Hematopoietic multipotent progenitor cell treated with erythropoietin and hydrocortisone succinate and interleukin-3 and kit ligand, for 17 days (in vitro differentiated cells): ENCODE data around the gene OTOGL.
"Not testable (repeated sequence)": the region's sequence is repeated elsewhere in the genome, so short reads cannot be mapped to it uniquely, and the experiment has no call there.

ENCODE experiments used
- DNase-seq: peaks from one replicate; pipeline ENCODE4 v3.0.0-alpha.2; 2015; ENCODE audit warnings: low spot score

OTOGL gene

GRCh38 chr12:80232837-80233236 is 133.5 kb downstream of the OTOGL start:
- DNase-seq = no peak

GRCh38 chr12:80233926-80234325 is 134.6 kb downstream of the OTOGL start:
- DNase-seq = no peak

GRCh38 chr12:80234667-80235066 is 135.3 kb downstream of the OTOGL start:
- no peak for DNase-seq

GRCh38 chr12:80235944-80236343 is 136.6 kb downstream of the OTOGL start:
- DNase-seq = no peak

DNA sequence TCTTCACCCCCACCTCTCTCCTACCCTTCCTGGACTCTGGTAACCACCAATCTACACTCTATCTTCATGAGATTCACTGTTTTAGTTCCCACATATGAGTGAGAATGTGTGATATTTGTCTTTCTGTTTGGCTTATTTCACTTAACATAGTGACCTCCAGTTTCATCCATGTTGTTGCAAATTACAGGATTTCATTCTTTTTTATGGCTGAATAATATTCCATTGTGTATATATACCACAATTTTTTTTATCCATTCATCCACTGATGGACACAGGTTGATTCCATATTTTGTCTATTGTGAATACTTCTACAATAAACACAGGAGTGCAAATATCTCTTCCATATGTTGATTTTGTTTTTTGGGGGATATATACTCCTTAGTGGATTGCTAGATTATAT is 140.5 kb downstream of the OTOGL start:
- no peak for DNase-seq

GRCh38 chr12:80241576-80242273 is 142.4 kb downstream of the OTOGL start:
- DNase-seq = no peak

DNA sequence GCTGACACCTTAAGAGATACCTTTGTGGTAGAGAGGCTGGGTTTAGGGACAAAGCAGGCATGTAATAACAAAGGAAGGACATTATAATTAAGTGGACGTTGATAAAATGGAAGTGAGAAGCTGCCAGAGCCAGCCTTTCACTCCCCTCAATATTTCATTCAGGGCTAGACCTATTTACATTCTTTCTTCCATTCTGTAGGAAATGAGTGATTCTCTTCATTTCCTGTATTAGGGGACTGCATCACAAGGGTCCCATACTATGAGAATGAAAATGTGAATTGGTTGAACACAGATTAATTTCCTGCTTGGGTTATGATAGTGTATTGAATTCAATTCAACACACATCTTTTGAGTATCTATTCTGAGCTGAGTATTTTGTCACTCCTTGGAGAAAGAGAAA is 143.0 kb downstream of the OTOGL start:
- DNase-seq = no peak

DNA sequence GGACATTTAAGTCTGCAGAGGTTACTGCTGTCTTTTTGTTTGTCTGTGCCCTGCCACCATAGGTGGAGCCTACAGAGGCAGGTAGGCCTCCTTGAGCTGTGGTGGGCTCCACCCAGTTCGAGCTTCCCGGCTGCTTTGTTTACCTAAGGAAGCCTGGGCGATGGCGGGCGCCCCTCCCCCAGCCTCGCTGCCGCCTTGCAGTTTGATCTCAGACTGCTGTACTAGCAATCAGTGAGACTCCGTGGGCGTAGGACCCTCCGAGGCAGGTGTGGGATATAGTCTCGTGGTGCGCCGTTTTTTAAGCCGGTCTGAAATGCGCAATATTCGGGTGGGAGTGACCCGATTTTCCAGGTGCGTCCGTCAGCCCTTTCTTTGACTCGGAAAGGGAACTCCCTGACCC is 150.2 kb downstream of the OTOGL start:
- DNase-seq = not testable (repeated sequence)

DNA sequence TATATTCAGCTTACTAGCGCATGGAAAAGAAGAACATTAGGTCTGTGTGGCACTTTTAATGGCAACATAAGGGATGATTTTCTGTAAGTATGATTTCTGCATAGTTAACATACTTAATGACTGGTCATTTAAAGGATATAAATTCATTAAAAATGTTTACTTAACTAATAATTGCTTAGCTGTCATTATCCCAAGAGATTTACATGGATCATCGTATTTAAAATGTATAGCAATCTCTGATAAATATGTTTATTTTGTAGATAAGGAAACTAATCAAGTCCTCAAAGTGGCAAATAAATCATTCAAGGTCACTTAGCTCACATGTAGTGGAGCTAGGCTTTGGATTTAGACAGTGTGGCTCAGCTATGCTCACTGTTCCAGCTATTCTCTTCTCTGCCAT is 158.6 kb downstream of the OTOGL start:
- DNase-seq = no peak

DNA sequence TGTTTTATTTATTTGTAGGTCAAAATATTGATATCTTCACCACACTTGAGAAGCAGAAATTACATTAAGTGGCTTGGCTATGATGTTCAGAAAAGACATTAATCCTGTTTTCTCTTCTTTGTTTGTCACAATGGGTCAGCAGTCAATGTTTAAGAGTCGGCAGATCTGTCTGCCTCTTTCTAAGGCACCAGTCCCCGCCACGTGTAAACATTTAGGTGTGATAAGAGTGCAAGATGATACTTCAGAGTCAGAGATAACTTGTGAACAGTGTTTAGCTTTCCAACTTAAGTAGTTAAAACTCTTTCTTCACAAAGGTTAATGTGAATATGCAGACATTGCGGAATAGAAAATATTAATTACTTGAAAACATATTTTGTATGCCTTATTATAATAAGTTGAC is 160.9 kb downstream of the OTOGL start:
- no peak for DNase-seq

DNA sequence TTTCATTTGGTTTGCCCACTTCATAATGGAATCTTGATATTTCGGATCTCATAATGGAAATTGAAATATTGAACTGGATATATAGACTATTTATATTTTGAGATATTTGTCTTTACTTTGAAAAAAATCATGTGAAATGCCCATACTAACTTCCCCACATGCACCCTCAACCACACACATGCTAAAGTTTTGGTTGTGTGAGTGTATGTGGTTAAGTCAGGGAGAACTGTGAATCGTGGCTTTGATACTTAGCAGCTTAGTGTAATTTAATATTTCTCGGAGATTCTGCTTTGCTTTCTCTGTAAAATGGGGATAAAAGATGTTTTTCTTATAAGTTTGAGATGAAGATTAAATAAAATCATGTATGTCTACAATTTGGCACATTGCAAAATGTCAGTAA is 162.1 kb downstream of the OTOGL start:
- no peak for DNase-seq

- DNase-seq = no peak
Measured at GRCh38 chr12:80262346-80262745, 163.0 kb downstream of the OTOGL start.

DNA sequence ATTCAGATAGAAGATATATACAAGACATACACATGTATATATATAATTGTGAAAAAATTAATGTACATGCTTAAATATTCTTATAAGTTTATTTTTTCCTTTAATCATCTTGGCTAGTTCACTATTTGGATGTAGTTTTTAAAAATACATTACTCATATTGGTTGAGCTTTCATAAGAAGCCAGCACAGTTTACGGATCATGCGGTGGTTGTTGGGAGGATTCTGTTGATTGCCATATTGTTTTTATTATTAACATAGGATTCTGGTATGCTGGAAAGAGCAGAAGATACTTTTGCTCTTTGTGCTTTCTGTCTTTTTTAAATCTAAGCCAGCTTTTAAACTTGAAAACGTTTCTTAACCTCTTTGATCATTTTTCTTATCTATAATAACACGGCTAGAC is 163.4 kb downstream of the OTOGL start:
- DNase-seq = no peak

- no peak for DNase-seq
Measured at GRCh38 chr12:80264386-80264785, 165.0 kb downstream of the OTOGL start.

GRCh38 chr12:80264891-80265290 is 165.6 kb downstream of the OTOGL start:
- DNase-seq = no peak

- DNase-seq = no peak
Measured at GRCh38 chr12:80268924-80269749, 169.8 kb downstream of the OTOGL start.

DNA sequence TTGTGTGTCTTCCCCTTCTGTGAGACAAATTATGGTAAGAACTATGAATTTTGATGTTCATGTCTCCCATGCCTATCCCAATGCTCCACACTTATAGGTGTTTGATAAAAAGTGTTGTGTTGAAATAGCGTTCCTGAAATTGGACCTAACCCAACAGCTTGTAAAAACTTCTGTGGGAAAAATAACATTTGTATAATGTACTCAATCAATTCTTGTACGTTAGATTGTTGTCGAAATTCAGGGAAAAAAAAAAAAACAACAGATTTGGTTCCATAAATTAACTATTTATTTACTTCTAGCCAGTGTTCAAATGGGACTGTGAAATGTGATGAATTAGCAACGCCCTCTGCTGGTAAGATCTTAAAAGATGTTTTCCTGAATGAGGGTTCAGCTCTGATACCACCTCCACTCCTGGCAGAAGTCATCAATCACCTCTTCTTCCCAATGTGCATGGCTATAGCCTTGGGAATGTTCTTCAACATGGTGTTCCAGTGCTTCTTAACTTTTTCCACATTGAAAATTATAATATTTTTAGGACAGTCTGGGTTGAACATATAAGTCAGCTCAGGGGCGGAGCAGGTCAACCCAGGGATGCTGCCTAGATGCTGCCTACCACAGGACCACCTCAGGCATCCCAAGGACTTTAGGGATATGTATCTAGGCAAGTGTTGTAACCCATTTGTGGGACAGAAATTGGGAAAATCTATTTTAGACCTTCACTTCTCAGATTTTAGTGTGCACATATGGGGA is 170.6 kb downstream of the OTOGL start:
- peak; percentile 34 for DNase-seq

- no peak for DNase-seq
Measured at GRCh38 chr12:80271780-80272179, 172.4 kb downstream of the OTOGL start.

DNA sequence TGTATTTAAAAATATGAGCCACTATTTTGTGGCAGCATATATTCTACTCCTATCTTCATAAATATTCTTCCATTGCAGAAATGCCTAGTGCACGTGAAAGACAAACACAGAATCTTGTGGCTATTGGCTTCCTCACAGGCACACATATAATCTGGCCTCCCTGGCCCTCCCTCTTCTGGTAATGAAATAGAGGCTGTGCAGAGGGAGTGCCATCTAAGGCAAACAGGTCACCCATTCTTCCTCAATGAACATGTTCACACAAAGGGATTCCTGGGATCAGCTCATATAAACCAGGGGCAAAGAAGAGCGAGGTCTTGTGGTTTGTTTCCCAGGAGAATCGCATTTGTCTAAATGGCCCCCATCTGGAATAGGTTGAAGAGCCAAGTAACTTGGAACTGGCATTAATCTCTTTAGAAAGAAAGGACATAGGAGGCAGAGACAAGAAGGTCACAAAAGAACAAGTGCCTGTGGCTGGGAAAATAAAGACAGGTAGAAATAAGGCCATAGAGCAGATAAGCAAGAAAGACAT is 173.1 kb downstream of the OTOGL start:
- DNase-seq = no peak

DNA sequence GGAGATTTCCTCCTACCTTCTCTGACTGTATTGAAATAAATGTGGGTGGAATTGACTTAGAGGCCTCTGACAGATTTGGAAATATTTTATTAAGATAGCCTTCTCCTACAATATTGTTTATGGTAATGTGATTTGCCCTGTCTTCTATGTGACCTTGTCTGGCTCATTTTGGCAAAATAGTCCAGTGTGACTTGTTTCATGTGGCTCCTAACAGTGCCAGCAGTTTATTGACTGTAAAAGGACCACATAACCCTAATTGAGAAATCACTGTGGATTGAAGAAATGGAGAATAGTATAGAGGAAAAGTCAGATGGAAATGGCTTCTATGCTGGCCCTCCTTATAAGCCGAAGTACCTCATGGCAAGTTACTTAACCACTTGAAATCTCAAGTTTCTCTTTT is 173.8 kb downstream of the OTOGL start:
- no peak for DNase-seq

GRCh38 chr12:80277732-80278131 is 178.4 kb downstream of the OTOGL start:
- DNase-seq = no peak

- no peak for DNase-seq
Measured at GRCh38 chr12:80282226-80282625, 182.9 kb downstream of the OTOGL start.

GRCh38 chr12:80282761-80283160 is 183.4 kb downstream of the OTOGL start:
- DNase-seq = no peak
